ENCODE results near the gene GLYR1.

GRCh38 chr16:4787627-4788482 lies 59.2 kb downstream of the GLYR1 start, which contains the start of gene SEPTIN12:
- no peak for TF ChIP-seq CTCF (IDR thresholded peaks at IDR 0.05; ENCODE audit: low read length)
- TF ChIP-seq EZH2 (optimal IDR thresholded peaks at IDR 0.05; ENCODE audit: low read depth, low read length), result no peak

All from MM.1S (cell line).